T-helper 17 cell (primary cell): ENCODE results near the gene MFSD6. TPM values are rescaled to one million over a fixed set of nuclear protein-coding genes. Genes with fewer than 3 reads are reported as not detected.
"Not testable (repeated sequence)": the region's sequence is repeated elsewhere in the genome, so short reads cannot be mapped to it uniquely, and the experiment has no call there.

Experiments used
- ATAC-seq: fragments of 150-1000 bp; cut with Tn5 transposase; 2 replicates; pipeline ENCODE4 v1.10.0; 2021; ENCODE audit warnings: mild to moderate bottlenecking, moderate library complexity
- DNase-seq, 3 donors: peaks; one replicate each; pipeline versions ENCODE4 v3.0.0 to v3.0.0-alpha.2; 2020 to 2021
- H3K9me3 ChIP-seq: one replicate; pipeline ENCODE4 v1.7.0; 2013; ENCODE audit warnings: low read length, mild to moderate bottlenecking; ENCODE audit not compliant: control insufficient read depth, poor library complexity, severe bottlenecking
- H3K27ac Mint-ChIP-seq: one replicate; pipeline ENCODE4 v1.8.0; 2022; ENCODE audit warnings: mild to moderate bottlenecking, moderate library complexity, mixed read lengths
- H3K27me3 Mint-ChIP-seq: one replicate; pipeline ENCODE4 v1.8.0; 2022; ENCODE audit warnings: mixed read lengths
- H3K36me3 Mint-ChIP-seq: one replicate; pipeline ENCODE4 v1.8.0; 2022; ENCODE audit warnings: low read depth, mixed read lengths
- H3K4me1 Mint-ChIP-seq: one replicate; pipeline ENCODE4 v1.8.0; 2022; ENCODE audit warnings: mild to moderate bottlenecking, mixed read lengths
- H3K4me3 Mint-ChIP-seq: one replicate; pipeline ENCODE4 v1.8.0; 2022; ENCODE audit warnings: mild to moderate bottlenecking, moderate library complexity, mixed read lengths
- total RNA-seq, 4 donors: library from RNA in 2 of 4; stranded (reverse) in 2 of 4; gene quantifications; one replicate each; pipeline ENCODE4 v1.2.3 and lab custom pipeline; 2022 to 2026

MFSD6 gene
- total RNA-seq (10 to 100 TPM; 36.2 to 55.6 TPM), total RNA-seq (lab: John Stamatoyannopoulos, UW) (53.9 to 55.5 reads per million in 2 donors)

- peaks cover under 1% of the 10 kb centered on the region for H3K36me3 Mint-ChIP-seq
- ATAC-seq = peak; percentile 54
These were observed at the start of gene MFSD6 for GRCh38 chr2:190407662-190408537. MFSD6 (plus strand) TSS chr2:190408355; CDS start chr2:190436030, 27,675 bp downstream.

GRCh38 chr2:190358655-190359448 is 49.3 kb upstream of the MFSD6 start:
- H3K4me1 Mint-ChIP-seq = peaks cover 16% of the 10 kb centered on the region
- peak overlapping the region; percentile 36 for H3K4me3 Mint-ChIP-seq
- DNase-seq, H3K36me3 Mint-ChIP-seq, H3K9me3 ChIP-seq, ATAC-seq, H3K27me3 Mint-ChIP-seq: not testable (repeated sequence)
- H3K27ac Mint-ChIP-seq = peak overlapping the region; percentile 96

More at GRCh38 chr2:190407662-190408537, at the start of gene MFSD6:
- H3K9me3 ChIP-seq = no peaks in the 10 kb centered on the region
- H3K27me3 Mint-ChIP-seq = no peaks in the 10 kb centered on the region
- peak within 1 kb of the TSS; percentile 92 for H3K4me3 Mint-ChIP-seq
- H3K4me1 Mint-ChIP-seq = peaks cover 33% of the 10 kb centered on the region
- peak within 1 kb of the TSS; percentile 94 for H3K27ac Mint-ChIP-seq
- DNase-seq = peak; percentile 41 to 46 (median 41)

GRCh38 chr2:190360561-190360960 is 47.6 kb upstream of the MFSD6 start:
- Mint-ChIP-seq H3K27me3 (no peaks in the 10 kb centered on the region), H3K36me3 (no peaks in the 10 kb centered on the region), H3K4me3 (peak overlapping the region; percentile 95), H3K4me1 (peaks cover 16% of the 10 kb centered on the region), H3K27ac (peak overlapping the region; percentile 96)
- no peaks in the 10 kb centered on the region for H3K9me3 ChIP-seq
- DNase-seq (no peak), ATAC-seq (no peak)

GRCh38 chr2:190360965-190361364 is 47.2 kb upstream of the MFSD6 start:
- no peaks in the 10 kb centered on the region for H3K27me3 Mint-ChIP-seq
- H3K4me1 Mint-ChIP-seq = peaks cover 16% of the 10 kb centered on the region
- no peak for ATAC-seq
- no peak overlapping the region for H3K4me3 Mint-ChIP-seq
- DNase-seq = no peak
- H3K9me3 ChIP-seq = no peaks in the 10 kb centered on the region
- no peaks in the 10 kb centered on the region for H3K36me3 Mint-ChIP-seq
- peak overlapping the region; percentile 96 for H3K27ac Mint-ChIP-seq

- H3K4me3 Mint-ChIP-seq = no peak overlapping the region
- ATAC-seq = no peak
- no peak overlapping the region for H3K27ac Mint-ChIP-seq
- no peaks in the 10 kb centered on the region for H3K27me3 Mint-ChIP-seq
- H3K4me1 Mint-ChIP-seq = peaks cover 16% of the 10 kb centered on the region
- no peaks in the 10 kb centered on the region for H3K9me3 ChIP-seq
- H3K36me3 Mint-ChIP-seq = no peaks in the 10 kb centered on the region
- no peak for DNase-seq
These were observed 46.6 kb upstream of the MFSD6 start for GRCh38 chr2:190361572-190361971.

- Mint-ChIP-seq H3K36me3 (no peaks in the 10 kb centered on the region), H3K4me3 (no peak overlapping the region), H3K4me1 (peaks cover 16% of the 10 kb centered on the region), H3K27me3 (no peaks in the 10 kb centered on the region), H3K27ac (no peak overlapping the region)
- H3K9me3 ChIP-seq = no peaks in the 10 kb centered on the region
- DNase-seq (no peak), ATAC-seq (no peak)
These were observed 45.3 kb upstream of the MFSD6 start for GRCh38 chr2:190362894-190363293.

- ATAC-seq (no peak), DNase-seq (no peak)
- Mint-ChIP-seq H3K36me3 (no peaks in the 10 kb centered on the region), H3K27me3 (no peaks in the 10 kb centered on the region), H3K27ac (no peak overlapping the region), H3K4me3 (no peak overlapping the region), H3K4me1 (peaks cover 4% of the 10 kb centered on the region)
- no peaks in the 10 kb centered on the region for H3K9me3 ChIP-seq
These were observed 42.5 kb upstream of the MFSD6 start for GRCh38 chr2:190365499-190366204.

GRCh38 chr2:190366248-190366753 is 41.9 kb upstream of the MFSD6 start:
- no peaks in the 10 kb centered on the region for H3K36me3 Mint-ChIP-seq
- H3K27ac Mint-ChIP-seq = no peak overlapping the region
- no peaks in the 10 kb centered on the region for H3K27me3 Mint-ChIP-seq

GRCh38 chr2:190367091-190367490 is 41.1 kb upstream of the MFSD6 start:
- no peaks in the 10 kb centered on the region for H3K9me3 ChIP-seq
- no peak overlapping the region for H3K4me3 Mint-ChIP-seq
- ATAC-seq (no peak), DNase-seq (no peak)
- no peak overlapping the region for H3K27ac Mint-ChIP-seq
- no peaks in the 10 kb centered on the region for H3K36me3 Mint-ChIP-seq
- H3K4me1 Mint-ChIP-seq = peaks cover 3% of the 10 kb centered on the region
- H3K27me3 Mint-ChIP-seq = no peaks in the 10 kb centered on the region

More at GRCh38 chr2:190366248-190366753, 41.9 kb upstream of the MFSD6 start:
- H3K4me3 Mint-ChIP-seq = no peak overlapping the region
- ATAC-seq (no peak), DNase-seq (no peak)
- H3K9me3 ChIP-seq = no peaks in the 10 kb centered on the region
- peaks cover 4% of the 10 kb centered on the region for H3K4me1 Mint-ChIP-seq

GRCh38 chr2:190369635-190370034 is 38.5 kb upstream of the MFSD6 start:
- H3K4me1 Mint-ChIP-seq = peaks cover 3% of the 10 kb centered on the region
- no peaks in the 10 kb centered on the region for H3K9me3 ChIP-seq
- H3K27ac Mint-ChIP-seq = no peak overlapping the region
- H3K27me3 Mint-ChIP-seq = no peaks in the 10 kb centered on the region
- no peak overlapping the region for H3K4me3 Mint-ChIP-seq
- ATAC-seq = no peak
- no peak for DNase-seq
- no peaks in the 10 kb centered on the region for H3K36me3 Mint-ChIP-seq

- DNase-seq (no peak), ATAC-seq (no peak)
- no peaks in the 10 kb centered on the region for H3K9me3 ChIP-seq
- no peak overlapping the region for H3K4me3 Mint-ChIP-seq
- no peak overlapping the region for H3K27ac Mint-ChIP-seq
- peaks cover 3% of the 10 kb centered on the region for H3K4me1 Mint-ChIP-seq
- no peaks in the 10 kb centered on the region for H3K27me3 Mint-ChIP-seq
- no peaks in the 10 kb centered on the region for H3K36me3 Mint-ChIP-seq
These were observed 32.1 kb upstream of the MFSD6 start for GRCh38 chr2:190376083-190376482.

- no peaks in the 10 kb centered on the region for H3K36me3 Mint-ChIP-seq
- H3K9me3 ChIP-seq = no peaks in the 10 kb centered on the region
- no peak for ATAC-seq
- H3K27ac Mint-ChIP-seq = no peak overlapping the region
- no peak for DNase-seq
- H3K4me3 Mint-ChIP-seq = peak overlapping the region; percentile 19
- no peaks in the 10 kb centered on the region for H3K27me3 Mint-ChIP-seq
- peaks cover 3% of the 10 kb centered on the region for H3K4me1 Mint-ChIP-seq
These were observed 31.4 kb upstream of the MFSD6 start for GRCh38 chr2:190376591-190377245.
